Brain microvascular endothelial cell (primary cell): ENCODE measurements around the gene ALOX15B.

Experiments used
- DNase-seq: peaks from one replicate; pipeline ENCODE4 v3.0.0-alpha.2; 2020
- H3K27ac ChIP-seq: fragments of 250-450 bp; sonication (Bioruptor Pico); 2 replicates; pipeline ENCODE4 v1.5.1; 2020; ENCODE audit warnings: mild to moderate bottlenecking, moderate library complexity
- H3K27me3 ChIP-seq: fragments of 250-450 bp; sonication (Bioruptor Pico); replicated peaks from 2 replicates; pipeline ENCODE4 v1.5.1; 2020; ENCODE audit warnings: mild to moderate bottlenecking
- H3K36me3 ChIP-seq: fragments of 250-450 bp; sonication (Bioruptor Pico); replicated peaks from 2 replicates; pipeline ENCODE4 v1.5.1; 2020; ENCODE audit warnings: mild to moderate bottlenecking
- H3K4me3 ChIP-seq: 2 replicates; pipeline ENCODE4 v1.5.1; 2011; ENCODE audit warnings: low read depth, mild to moderate bottlenecking, control low read depth, low read length, moderate library complexity
- CTCF ChIP-seq: IDR thresholded peaks from 2 replicates; pipeline ENCODE4 v1.5.1; 2011; ENCODE audit warnings: low read depth, mild to moderate bottlenecking, moderate library complexity, low read length, control low read depth, inconsistent platforms; ENCODE audit errors: missing control alignments
- in situ Hi-C: cut with HindIII; loops from 2 replicates; pipeline ENCODE4 v1.10.0; 2017; ENCODE audit warnings: low sequenced_read_pairs, low pct_ligation_motif_present

ALOX15B gene

GRCh38 chr17:8025176-8025911, 13.5 kb upstream of the ALOX15B start:
- H3K27me3 ChIP-seq: peaks cover 2% of the 10 kb centered on the region
- no peak for TF ChIP-seq CTCF
- no peaks in the 10 kb centered on the region for H3K36me3 ChIP-seq
- in situ Hi-C loops: no loop called here
- H3K4me3 ChIP-seq: no peak overlapping the region
- DNase-seq: no peak
- H3K27ac ChIP-seq: no peak overlapping the region

GRCh38 chr17:8029121-8029520, 9.7 kb upstream of the ALOX15B start:
- H3K27me3 ChIP-seq: peaks cover 2% of the 10 kb centered on the region
- H3K4me3 ChIP-seq: no peak overlapping the region
- no peak for DNase-seq
- no peak overlapping the region for H3K27ac ChIP-seq
- in situ Hi-C loops: no loop called here
- no peak for TF ChIP-seq CTCF
- H3K36me3 ChIP-seq: no peaks in the 10 kb centered on the region

- H3K4me3 ChIP-seq: no peak overlapping the region
- TF ChIP-seq CTCF: no peak
- no peak overlapping the region for H3K27ac ChIP-seq
- DNase-seq: no peak
- no peaks in the 10 kb centered on the region for H3K36me3 ChIP-seq
- in situ Hi-C loops: no loop called here
- H3K27me3 ChIP-seq: peaks cover 2% of the 10 kb centered on the region
Observed at GRCh38 chr17:8031261-8031661, 7.6 kb upstream of the ALOX15B start.

- Histone ChIP-seq H3K27me3 (peaks cover 2% of the 10 kb centered on the region), H3K27ac (no peak overlapping the region), H3K4me3 (no peak overlapping the region), H3K36me3 (no peaks in the 10 kb centered on the region)
- in situ Hi-C loops: no loop called here
- TF ChIP-seq CTCF: no peak
- no peak for DNase-seq
Observed at GRCh38 chr17:8031950-8032349, 6.9 kb upstream of the ALOX15B start.

- H3K27me3 ChIP-seq: peaks cover 2% of the 10 kb centered on the region
- no peak for TF ChIP-seq CTCF
- DNase-seq: no peak
- H3K27ac ChIP-seq: no peak overlapping the region
- no peaks in the 10 kb centered on the region for H3K36me3 ChIP-seq
- H3K4me3 ChIP-seq: no peak overlapping the region
- in situ Hi-C loops: no loop called here
Observed at GRCh38 chr17:8032442-8032841, 6.4 kb upstream of the ALOX15B start.
